Adrenal gland (tissue), 5 donors: ENCODE results near the gene ZBTB32.

Source experiments
- POLR2A ChIP-seq, 2 donors: fragments of 450-650 bp; IDR thresholded peaks; one replicate each; pipeline ENCODE4 v1.6.1; 2017; ENCODE audit warnings: antibody characterized with exemption in 2 of 2, mild to moderate bottlenecking in 2 of 2, moderate library complexity in 1 of 2
- TF ChIP-seq, protein P1 (sequence below), 6 experiments: fragments of 450-650 bp in 4 of 6; fragments of 200-600 bp in 2 of 6; sonication (generic) in 1 of 6; IDR thresholded peaks; 1 replicate in 5 of 6; 2 replicates in 1 of 6; pipeline versions ENCODE4 v1.5.1 to v1.8.0; 2016 to 2021; ENCODE audit warnings: antibody characterized with exemption in 6 of 6, mild to moderate bottlenecking in 2 of 6, moderate library complexity in 1 of 6
- donor health status: DM: no; HTN: no; CAD: no.

DNA sequence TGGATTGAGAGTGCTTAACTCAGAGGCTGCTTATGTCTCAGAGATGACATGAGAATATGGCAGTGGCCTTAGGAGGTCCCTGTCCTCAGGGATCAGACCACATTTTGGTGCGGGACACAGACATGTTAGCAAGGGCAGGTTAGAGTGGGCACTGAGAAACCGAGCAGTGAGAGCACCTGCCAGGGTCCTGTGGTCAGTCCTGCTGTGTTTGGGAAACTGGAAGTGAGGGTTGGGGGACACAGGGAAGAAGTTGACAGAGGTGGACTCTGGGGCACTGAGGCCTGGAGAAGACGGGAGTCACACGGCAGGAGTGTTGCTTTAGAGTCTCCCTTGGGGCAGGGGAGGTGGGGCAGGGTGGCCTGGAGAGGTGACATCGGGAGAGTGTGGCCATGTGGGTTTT is 30.5 kb downstream of the ZBTB32 start:
- TF ChIP-seq, protein P1, sequence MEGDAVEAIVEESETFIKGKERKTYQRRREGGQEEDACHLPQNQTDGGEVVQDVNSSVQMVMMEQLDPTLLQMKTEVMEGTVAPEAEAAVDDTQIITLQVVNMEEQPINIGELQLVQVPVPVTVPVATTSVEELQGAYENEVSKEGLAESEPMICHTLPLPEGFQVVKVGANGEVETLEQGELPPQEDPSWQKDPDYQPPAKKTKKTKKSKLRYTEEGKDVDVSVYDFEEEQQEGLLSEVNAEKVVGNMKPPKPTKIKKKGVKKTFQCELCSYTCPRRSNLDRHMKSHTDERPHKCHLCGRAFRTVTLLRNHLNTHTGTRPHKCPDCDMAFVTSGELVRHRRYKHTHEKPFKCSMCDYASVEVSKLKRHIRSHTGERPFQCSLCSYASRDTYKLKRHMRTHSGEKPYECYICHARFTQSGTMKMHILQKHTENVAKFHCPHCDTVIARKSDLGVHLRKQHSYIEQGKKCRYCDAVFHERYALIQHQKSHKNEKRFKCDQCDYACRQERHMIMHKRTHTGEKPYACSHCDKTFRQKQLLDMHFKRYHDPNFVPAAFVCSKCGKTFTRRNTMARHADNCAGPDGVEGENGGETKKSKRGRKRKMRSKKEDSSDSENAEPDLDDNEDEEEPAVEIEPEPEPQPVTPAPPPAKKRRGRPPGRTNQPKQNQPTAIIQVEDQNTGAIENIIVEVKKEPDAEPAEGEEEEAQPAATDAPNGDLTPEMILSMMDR (IDR thresholded peaks at IDR 0.05) = no peak
- no peak for TF ChIP-seq POLR2A (IDR thresholded peaks at IDR 0.05)
